Heart right ventricle (tissue), 16 donors: ENCODE measurements around the gene FAHD1. TPM values are rescaled to one million over a fixed set of nuclear protein-coding genes. Genes with fewer than 3 reads are reported as not detected.

Experiments used
- ATAC-seq, 8 donors: fragments of 200-7000 bp; cut with Tn5 transposase; one replicate each; pipeline ENCODE4 v1.9.1; 2020; ENCODE audit warnings: mild to moderate bottlenecking in 8 of 8, moderate library complexity in 8 of 8, moderate number of reproducible peaks in 1 of 8
- DNase-seq, 2 donors: peaks; one replicate each; pipeline ENCODE4 v3.0.0-alpha.2; 2020
- H3K27ac ChIP-seq, 10 donors: fragments of 200-600 bp; sonication (generic) in 2 of 10; one replicate each; pipeline versions ENCODE4 v1.5.0 to v1.8.0; 2020 to 2022; ENCODE audit warnings: mild to moderate bottlenecking in 3 of 10
- H3K27me3 ChIP-seq, 7 donors: fragments of 200-600 bp; one replicate each; pipeline ENCODE4 v1.8.0; 2021 to 2022; ENCODE audit warnings: mild to moderate bottlenecking in 2 of 7
- H3K36me3 ChIP-seq, 9 donors: fragments of 200-600 bp; sonication (generic) in 1 of 9; one replicate each; pipeline versions ENCODE4 v1.5.0 to v1.8.0; 2020 to 2022; ENCODE audit warnings: mild to moderate bottlenecking in 2 of 9
- H3K4me1 ChIP-seq, 9 donors: fragments of 200-600 bp; sonication (generic) in 1 of 9; one replicate each; pipeline versions ENCODE4 v1.5.0 to v1.8.0; 2020 to 2022; ENCODE audit warnings: mild to moderate bottlenecking in 4 of 9
- H3K4me3 ChIP-seq, 10 donors: fragments of 200-600 bp; sonication (generic) in 2 of 10; one replicate each; pipeline versions ENCODE4 v1.5.0 to v1.8.0; 2020 to 2022; ENCODE audit warnings: mild to moderate bottlenecking in 7 of 10, moderate library complexity in 2 of 10
- H3K9me3 ChIP-seq, 11 donors: fragments of 200-600 bp in 10 of 11; sonication (generic) in 2 of 11; one replicate each; pipeline versions ENCODE4 v1.5.0 to v1.8.0; 2013 to 2022; ENCODE audit warnings: mild to moderate bottlenecking in 2 of 11, control low read depth in 1 of 11, moderate library complexity in 1 of 11
- WGBS, 2 donors: extraction: QIAGEN DNeasy Blood & Tissue Kit; methylation state at CpG; one replicate each; pipeline ENCODE4 v1.1.7; 2013; ENCODE audit warnings: inconsistent platforms in 1 of 2; 5-methylcytosine and 5-hydroxymethylcytosine counted together
- intact Hi-C, 10 donors: fragments of 100-400 bp; cut with DNase I; formaldehyde crosslinking; loops; one replicate each; pipeline versions ENCODE4 v1.11.1 to v1.14.2; 2022
- polyA plus RNA-seq, 2 donors: library from polyadenylated mRNA; stranded (reverse); fragments of 200-250 nt; gene quantifications; one replicate each; pipeline ENCODE4 v1.2.3, GENCODE V29; 2013
- total RNA-seq, 10 donors: library from RNA; stranded (reverse); fragmentation: NEBNext Ultra II Directional in 3 of 10; extraction: Animal tissue kit (Norgen Biotek cat#: 25700) in 3 of 10; gene quantifications; one replicate each; pipeline versions ENCODE4 v1.2.1 to v1.2.4, GENCODE V29; 2021 to 2023
- TF ChIP-seq, protein P1 (sequence below), 9 donors: fragments of 200-600 bp; sonication (generic) in 2 of 9; IDR thresholded peaks; one replicate each; pipeline versions ENCODE4 v1.5.0 to v1.8.0; 2021 to 2022; ENCODE audit warnings: antibody characterized with exemption in 9 of 9, mild to moderate bottlenecking in 5 of 9, moderate library complexity in 1 of 9
- donor health status: Arrhythmogenic right ventricular cardiomyopathy.
- donor health status: ischemic (EF 13 %, LVEDD 7.1; RV severe dilation, severe dysfunction).
- donor health status: healthy with polysubstance abuse.
- donor health status: DM: no; HTN: yes; CAD: no.
- donor health status: DM: no; HTN: no; CAD: no.
- donor health status: ischemic (EF 25% LVEDD 6.9; RV normal size, moderate dysfunction).
- donor health status: ischemic (EF 25% LVEDD 5.7; RV mildly dilated, moderate dysfunction).
- donor health status: healthy.
- donor health status: DM: yes; HTN: yes; CAD: no.
- donor health status: Ischemic cardiomyopathy.
- donor health status: ischemic (EF 35%, LVEDD 5.7; RV mildly dilated, moderate dysfunction).
- donor health status: nonischemic (EF 11% LVEDD 7.7; RV severe dilation, severe dysfunction).
- donor health status: DM: yes; HTN: yes; CAD: no.
- donor health status: PGD.
- donor health status: ischemic (EF 29% LVEDD 5.4; RV normal size, mild dysfunction).
- donor health status: nonischemic (EF 23%, LVEDD 6.1; RV moderate dilation, normal function).

The FAHD1 gene
- total and polyA plus RNA-seq, 12 donors: 16.2 to 47.6 (median 31.5) TPM

DNA sequence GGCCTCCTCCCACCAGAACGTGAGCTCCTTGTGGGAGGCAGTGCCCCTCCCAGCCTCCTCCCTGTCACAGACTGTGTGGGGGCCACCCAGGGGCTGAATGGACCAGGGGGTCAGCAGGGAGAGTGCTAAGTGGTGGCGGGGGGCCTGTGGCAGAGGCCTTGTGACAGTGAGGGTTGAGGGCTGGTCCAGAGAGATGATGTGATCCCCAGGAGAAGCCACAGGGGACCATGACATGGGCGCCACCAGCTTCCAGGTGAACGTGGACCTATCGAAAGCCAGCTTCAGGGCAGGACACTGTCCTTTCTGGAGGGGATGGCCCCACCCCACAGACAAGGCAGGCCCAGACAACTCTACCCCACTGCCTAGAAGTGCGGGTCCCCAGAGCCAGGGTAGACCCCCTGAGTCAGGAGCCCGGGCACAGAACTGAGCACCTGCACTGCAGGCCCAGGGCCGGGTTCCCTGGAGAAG lies 47.7 kb upstream of the FAHD1 start:
- peaks cover 19 to 50% (median 38%) of the 10 kb centered on the region in 9 donors for H3K4me1 ChIP-seq
- no peak overlapping the region for H3K4me3 ChIP-seq
- H3K27me3 ChIP-seq: no peaks in the 10 kb centered on the region
- H3K27ac ChIP-seq: peak overlapping the region in 1 of 10 donors; percentile 7
- H3K9me3 ChIP-seq: no peaks in the 10 kb centered on the region
- intact Hi-C loops: loop anchor here in 1 of 10 donors (5.0 kb wide), 1 partner anchor 158 kb away; no protein-coding TSS in a partner anchor
- DNase-seq: peak in 1 of 2 donors; percentile 13
- ATAC-seq: no peak
- WGBS, 2 donors: 81 to 82% methylated on average over 8 of the region's 8 CpGs
- TF ChIP-seq, protein P1, sequence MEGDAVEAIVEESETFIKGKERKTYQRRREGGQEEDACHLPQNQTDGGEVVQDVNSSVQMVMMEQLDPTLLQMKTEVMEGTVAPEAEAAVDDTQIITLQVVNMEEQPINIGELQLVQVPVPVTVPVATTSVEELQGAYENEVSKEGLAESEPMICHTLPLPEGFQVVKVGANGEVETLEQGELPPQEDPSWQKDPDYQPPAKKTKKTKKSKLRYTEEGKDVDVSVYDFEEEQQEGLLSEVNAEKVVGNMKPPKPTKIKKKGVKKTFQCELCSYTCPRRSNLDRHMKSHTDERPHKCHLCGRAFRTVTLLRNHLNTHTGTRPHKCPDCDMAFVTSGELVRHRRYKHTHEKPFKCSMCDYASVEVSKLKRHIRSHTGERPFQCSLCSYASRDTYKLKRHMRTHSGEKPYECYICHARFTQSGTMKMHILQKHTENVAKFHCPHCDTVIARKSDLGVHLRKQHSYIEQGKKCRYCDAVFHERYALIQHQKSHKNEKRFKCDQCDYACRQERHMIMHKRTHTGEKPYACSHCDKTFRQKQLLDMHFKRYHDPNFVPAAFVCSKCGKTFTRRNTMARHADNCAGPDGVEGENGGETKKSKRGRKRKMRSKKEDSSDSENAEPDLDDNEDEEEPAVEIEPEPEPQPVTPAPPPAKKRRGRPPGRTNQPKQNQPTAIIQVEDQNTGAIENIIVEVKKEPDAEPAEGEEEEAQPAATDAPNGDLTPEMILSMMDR (IDR thresholded peaks at IDR 0.05): no peak
- H3K36me3 ChIP-seq: peaks cover 0 to 63% (median 15%) of the 10 kb centered on the region in 9 donors

DNA sequence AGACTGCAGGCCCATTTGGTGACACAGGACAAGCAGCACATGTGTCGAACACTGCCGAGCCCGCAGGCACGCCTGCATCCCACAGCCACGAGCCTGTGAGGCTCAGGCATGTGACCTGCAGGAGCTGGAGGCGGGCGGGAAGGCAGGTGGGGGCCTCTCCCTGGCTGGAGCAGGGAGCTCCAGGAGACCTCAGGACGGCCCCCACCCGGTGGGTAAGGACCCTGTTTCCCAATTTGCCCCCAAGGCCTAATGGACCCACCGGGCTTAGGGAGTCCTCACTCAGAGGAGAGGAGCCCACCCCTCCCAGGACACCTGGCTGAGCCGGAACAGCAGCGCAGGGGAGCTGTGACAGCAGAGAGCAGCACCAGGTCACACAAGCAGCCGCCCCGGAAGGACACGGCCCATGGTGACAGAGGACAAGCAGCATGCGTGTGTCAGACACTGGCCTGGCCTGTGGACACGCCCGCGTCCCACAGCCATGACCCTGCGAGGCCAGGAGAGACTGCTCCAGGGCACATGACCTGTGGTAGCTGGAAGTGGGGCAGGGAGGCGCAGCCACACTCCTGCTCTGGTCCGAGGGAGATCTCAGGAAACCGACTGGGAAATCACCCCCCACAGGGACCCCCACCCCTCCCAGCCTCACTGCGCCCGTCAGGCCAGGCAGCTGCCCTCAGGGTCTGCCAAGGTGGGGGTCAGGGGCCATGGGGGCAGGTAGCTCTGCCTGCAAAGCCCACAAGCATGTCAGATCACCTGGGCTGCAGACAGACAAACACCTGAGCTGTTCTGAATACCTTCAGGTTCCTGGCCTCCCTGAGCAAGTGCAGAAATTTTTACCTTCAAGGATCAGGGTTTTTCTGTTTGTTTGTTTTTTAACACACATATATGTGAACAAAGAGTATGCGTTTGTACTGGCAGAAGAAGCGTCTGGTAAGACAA lies 47.0 kb upstream of the FAHD1 start:
- no peak overlapping the region for H3K27ac ChIP-seq
- TF ChIP-seq, protein P1 (IDR thresholded peaks at IDR 0.05): no peak
- no peaks in the 10 kb centered on the region for H3K27me3 ChIP-seq
- WGBS, 2 donors: 82% methylated on average over 27 of the region's 27 CpGs
- peaks cover 16 to 50% (median 34%) of the 10 kb centered on the region in 9 donors for H3K4me1 ChIP-seq
- H3K4me3 ChIP-seq: no peak overlapping the region
- intact Hi-C loops: loop anchor here in 1 of 10 donors (5.0 kb wide), 1 partner anchor 157 kb away; no protein-coding TSS in a partner anchor
- DNase-seq (peak in 1 of 2 donors; percentile 21), ATAC-seq (no peak)
- H3K36me3 ChIP-seq: peaks cover 0 to 62% (median 15%) of the 10 kb centered on the region in 9 donors
- no peaks in the 10 kb centered on the region for H3K9me3 ChIP-seq

GRCh38 chr16:1780677-1781072 lies 46.3 kb upstream of the FAHD1 start:
- DNase-seq: no peak
- peak overlapping the region in 1 of 10 donors; percentile 93 for H3K4me3 ChIP-seq
- peaks cover 0 to 63% (median 15%) of the 10 kb centered on the region in 9 donors for H3K36me3 ChIP-seq
- H3K9me3 ChIP-seq: no peaks in the 10 kb centered on the region
- TF ChIP-seq, protein P1 (IDR thresholded peaks at IDR 0.05): no peak
- peaks cover 16 to 54% (median 34%) of the 10 kb centered on the region in 9 donors for H3K4me1 ChIP-seq
- ATAC-seq: no peak
- intact Hi-C loops: no loop called here
- no peak overlapping the region for H3K27ac ChIP-seq
- 71 to 75% methylated on average over 6 of the region's 6 CpGs for WGBS, 2 donors
- H3K27me3 ChIP-seq: no peaks in the 10 kb centered on the region

GRCh38 chr16:1781254-1781653 lies 45.8 kb upstream of the FAHD1 start:
- Histone ChIP-seq H3K27me3 (no peaks in the 10 kb centered on the region), H3K4me1 (peaks cover 16 to 59% (median 34%) of the 10 kb centered on the region in 9 donors)
- intact Hi-C loops: no loop called here

More at GRCh38 chr16:1781254-1781653, 45.8 kb upstream of the FAHD1 start:
- no peaks in the 10 kb centered on the region for H3K9me3 ChIP-seq
- peak in 1 of 2 donors; percentile 17 for DNase-seq
- WGBS, 2 donors: 68 to 69% methylated on average over 20 of the region's 20 CpGs
- H3K36me3 ChIP-seq: peaks cover 0 to 63% (median 15%) of the 10 kb centered on the region in 9 donors
- H3K4me3 ChIP-seq: peak overlapping the region; percentile 43 to 96 (median 88)
- TF ChIP-seq, protein P1 (IDR thresholded peaks at IDR 0.05): no peak
- no peak for ATAC-seq
- H3K27ac ChIP-seq: peak overlapping the region in 8 of 10 donors; percentile 52 to 92 (median 88)
